Thyroid gland (tissue), 4 donors: ENCODE data around the gene FMN1.

Experiments used
- CTCF ChIP-seq, 6 experiments: fragments of 200-600 bp in 3 of 6; fragments of 450-650 bp in 3 of 6; sonication (generic) in 3 of 6; IDR thresholded peaks; one replicate each; pipeline ENCODE4 v1.5.1; 2016 to 2019; ENCODE audit warnings: antibody characterized with exemption in 6 of 6, mild to moderate bottlenecking in 2 of 6, inconsistent platforms in 1 of 6, moderate library complexity in 1 of 6
- POLR2A ChIP-seq, 2 donors: fragments of 450-650 bp; IDR thresholded peaks; one replicate each; pipeline ENCODE4 v1.6.1; 2017; ENCODE audit warnings: antibody characterized with exemption in 2 of 2, mild to moderate bottlenecking in 2 of 2, moderate library complexity in 1 of 2

- TF ChIP-seq CTCF (IDR thresholded peaks at IDR 0.05) (no peak), POLR2A (IDR thresholded peaks at IDR 0.05) (no peak)
These were observed 296.1 kb downstream of the FMN1 start for GRCh38 chr15:32898414-32898813.
